Lower leg skin (tissue), 4 donors: ENCODE results near the gene DLGAP4. TPM values are rescaled to one million over a fixed set of nuclear protein-coding genes. Genes with fewer than 3 reads are reported as not detected.

Experiments used
- DNase-seq, 2 donors: peaks; one replicate each; pipeline ENCODE4 v3.0.0-alpha.2; 2019; ENCODE audit warnings: low spot score in 2 of 2
- H3K4me3 ChIP-seq: fragments of 200-600 bp; sonication (generic); 2 replicates; pipeline ENCODE4 v1.5.1; 2017; ENCODE audit warnings: mild to moderate bottlenecking, low read depth; ENCODE audit not compliant: poor library complexity, severe bottlenecking
- CTCF ChIP-seq, 3 donors: fragments of 450-650 bp; IDR thresholded peaks; one replicate each; pipeline ENCODE4 v1.5.1; 2016; ENCODE audit warnings: antibody characterized with exemption in 3 of 3, mild to moderate bottlenecking in 3 of 3, moderate library complexity in 2 of 3
- POLR2A ChIP-seq, 2 donors: fragments of 450-650 bp; IDR thresholded peaks; one replicate each; pipeline ENCODE4 v1.6.1; 2016 to 2017; ENCODE audit warnings: antibody characterized with exemption in 2 of 2, mild to moderate bottlenecking in 1 of 2, moderate library complexity in 1 of 2
- WGBS, 2 donors: methylation state at CpG; one replicate each; pipeline ENCODE4 v1.1.5; 2018; 5-methylcytosine and 5-hydroxymethylcytosine counted together
- intact Hi-C: fragments of 100-400 bp; cut with DNase I; formaldehyde crosslinking; loops from one replicate; pipeline ENCODE4 v1.15.0; 2023; ENCODE audit warnings: low total_unique reads
- total RNA-seq, 4 donors: library from RNA; depleted of rRNA; stranded (reverse); fragments of >200 nt; gene quantifications; one replicate each; pipeline ENCODE4 v1.1.0, GENCODE V29; 2016

DLGAP4 gene
- total RNA-seq, 4 donors from 2014 or later: 75.9 to 162 (median 87.7) TPM

- DNase-seq: no peak
- 33 to 42% methylated on average over 6 of the region's 6 CpGs for WGBS, 2 donors
- intact Hi-C loops: no loop called here
- TF ChIP-seq CTCF (IDR thresholded peaks at IDR 0.05) (no peak), POLR2A (IDR thresholded peaks at IDR 0.05) (no peak)
- H3K4me3 ChIP-seq: no peak overlapping the region
Observed at GRCh38 chr20:36399147-36399968, 93.2 kb downstream of the DLGAP4 start.

GRCh38 chr20:36399969-36400545, 93.9 kb downstream of the DLGAP4 start:
- TF ChIP-seq POLR2A (IDR thresholded peaks at IDR 0.05) (no peak), CTCF (IDR thresholded peaks at IDR 0.05) (no peak)
- no peak overlapping the region for H3K4me3 ChIP-seq
- 55 to 57% methylated on average over 7 of the region's 7 CpGs for WGBS, 2 donors
- DNase-seq: no peak
- intact Hi-C loops: no loop called here

- H3K4me3 ChIP-seq: no peak overlapping the region
- DNase-seq: no peak
- 28 to 30% methylated on average over 18 of the region's 18 CpGs for WGBS, 2 donors
- TF ChIP-seq POLR2A (IDR thresholded peaks at IDR 0.05) (no peak), CTCF (IDR thresholded peaks at IDR 0.05) (no peak)
- intact Hi-C loops: no loop called here
Observed at GRCh38 chr20:36400909-36401735, 95.0 kb downstream of the DLGAP4 start.

GRCh38 chr20:36402708-36403107, 96.6 kb downstream of the DLGAP4 start:
- TF ChIP-seq POLR2A (IDR thresholded peaks at IDR 0.05): no peak
- intact Hi-C loops: no loop called here
- 92 to 95% methylated on average over 1 of the region's 1 CpG for WGBS, 2 donors
- no peak for DNase-seq
- no peak overlapping the region for H3K4me3 ChIP-seq

GRCh38 chr20:36404435-36404978, 98.4 kb downstream of the DLGAP4 start:
- 86 to 89% methylated on average over 11 of the region's 11 CpGs for WGBS, 2 donors
- intact Hi-C loops: no loop called here
- no peak overlapping the region for H3K4me3 ChIP-seq
- no peak for DNase-seq
- TF ChIP-seq POLR2A (IDR thresholded peaks at IDR 0.05) (no peak), CTCF (IDR thresholded peaks at IDR 0.05) (no peak)

GRCh38 chr20:36405255-36405654, 99.1 kb downstream of the DLGAP4 start:
- TF ChIP-seq POLR2A (IDR thresholded peaks at IDR 0.05): no peak
- TF ChIP-seq CTCF (IDR thresholded peaks at IDR 0.05): no peak
- intact Hi-C loops: no loop called here
- no peak overlapping the region for H3K4me3 ChIP-seq
- DNase-seq: no peak
- 81 to 85% methylated on average over 7 of the region's 7 CpGs for WGBS, 2 donors
